GM13977 (cell line): ENCODE data around the gene ULK1.

Source experiments
- DNase-seq: peaks from one replicate; pipeline ENCODE4 v3.0.0; 2012; ENCODE audit warnings: low spot score
- in situ Hi-C: fragments of 300-500 bp; cut with MboI; formaldehyde crosslinking; loops from one replicate; pipeline ENCODE4 v1.12.0; 2022; ENCODE audit warnings: low sequenced_read_pairs, low pct_unique_long_range_greater_than_20kb, mixed read lengths, inconsistent platforms; ENCODE audit not compliant: unreplicated experiment
- TF ChIP-seq, protein P1 (sequence below): IDR thresholded peaks from 2 replicates; pipeline ENCODE4 v1.5.1; 2012; ENCODE audit warnings: mild to moderate bottlenecking, control low read depth; ENCODE audit not compliant: insufficient read depth; ENCODE audit errors: extremely low read depth, missing control alignments

Gene ULK1

DNA sequence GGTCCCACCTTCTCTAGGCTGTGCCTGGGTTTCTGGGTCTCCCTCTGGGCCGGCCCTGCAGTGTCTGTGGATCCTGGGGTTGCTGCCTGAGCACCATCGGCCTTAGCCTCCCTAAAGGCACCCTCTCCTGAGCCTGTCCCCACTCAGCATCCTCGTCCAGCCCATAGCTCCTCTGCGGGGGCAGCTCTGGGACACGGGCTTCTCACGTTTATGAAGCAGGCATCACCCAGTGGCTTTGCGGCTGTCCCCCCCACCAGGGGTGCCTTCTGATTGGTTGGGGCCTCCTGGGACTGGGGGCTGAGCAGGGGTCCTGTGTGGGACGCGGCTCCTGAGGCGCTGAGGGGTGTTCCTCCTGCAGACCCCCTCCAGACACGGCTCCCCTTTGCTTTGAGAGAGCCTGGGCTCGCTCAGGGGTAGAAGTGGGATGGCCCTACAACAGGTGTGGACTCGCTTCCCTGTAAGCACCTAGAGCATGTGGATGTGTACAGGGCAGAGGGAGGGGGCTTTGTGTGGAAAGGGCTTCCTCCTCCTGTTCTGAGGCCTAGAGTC is 10.7 kb downstream of the ULK1 start:
- in situ Hi-C loops, result no loop called here
- TF ChIP-seq, protein P1, sequence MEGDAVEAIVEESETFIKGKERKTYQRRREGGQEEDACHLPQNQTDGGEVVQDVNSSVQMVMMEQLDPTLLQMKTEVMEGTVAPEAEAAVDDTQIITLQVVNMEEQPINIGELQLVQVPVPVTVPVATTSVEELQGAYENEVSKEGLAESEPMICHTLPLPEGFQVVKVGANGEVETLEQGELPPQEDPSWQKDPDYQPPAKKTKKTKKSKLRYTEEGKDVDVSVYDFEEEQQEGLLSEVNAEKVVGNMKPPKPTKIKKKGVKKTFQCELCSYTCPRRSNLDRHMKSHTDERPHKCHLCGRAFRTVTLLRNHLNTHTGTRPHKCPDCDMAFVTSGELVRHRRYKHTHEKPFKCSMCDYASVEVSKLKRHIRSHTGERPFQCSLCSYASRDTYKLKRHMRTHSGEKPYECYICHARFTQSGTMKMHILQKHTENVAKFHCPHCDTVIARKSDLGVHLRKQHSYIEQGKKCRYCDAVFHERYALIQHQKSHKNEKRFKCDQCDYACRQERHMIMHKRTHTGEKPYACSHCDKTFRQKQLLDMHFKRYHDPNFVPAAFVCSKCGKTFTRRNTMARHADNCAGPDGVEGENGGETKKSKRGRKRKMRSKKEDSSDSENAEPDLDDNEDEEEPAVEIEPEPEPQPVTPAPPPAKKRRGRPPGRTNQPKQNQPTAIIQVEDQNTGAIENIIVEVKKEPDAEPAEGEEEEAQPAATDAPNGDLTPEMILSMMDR, result no peak

DNA sequence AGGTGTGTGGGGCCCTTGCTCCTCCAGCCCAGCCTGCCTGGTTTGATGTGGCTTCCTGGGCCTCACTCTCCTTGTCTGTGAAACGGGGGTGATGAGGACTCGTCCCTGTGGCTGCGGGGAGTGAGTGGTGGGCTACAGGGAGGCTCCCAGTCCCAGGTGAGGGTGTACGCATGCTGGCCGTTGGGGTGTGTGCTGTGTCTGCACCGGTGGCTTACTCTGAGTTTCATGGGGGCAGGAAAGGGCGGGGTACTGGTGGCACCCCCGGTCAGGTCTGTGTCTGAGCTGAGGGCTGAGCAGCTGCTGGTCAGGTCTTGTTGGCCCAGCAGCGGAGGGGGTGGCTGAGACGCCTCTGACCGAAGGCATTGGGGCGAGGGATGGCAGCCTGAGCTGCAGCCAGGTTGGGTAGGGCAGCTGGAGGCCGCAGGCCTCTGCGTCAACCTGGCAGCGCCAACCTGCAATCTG is 11.2 kb downstream of the ULK1 start:
- TF ChIP-seq, protein P1, result no peak
- in situ Hi-C loops, result no loop called here
- no peak for DNase-seq

More for the DNA sequence above, 10.7 kb downstream of the ULK1 start:
- no peak for DNase-seq

DNA sequence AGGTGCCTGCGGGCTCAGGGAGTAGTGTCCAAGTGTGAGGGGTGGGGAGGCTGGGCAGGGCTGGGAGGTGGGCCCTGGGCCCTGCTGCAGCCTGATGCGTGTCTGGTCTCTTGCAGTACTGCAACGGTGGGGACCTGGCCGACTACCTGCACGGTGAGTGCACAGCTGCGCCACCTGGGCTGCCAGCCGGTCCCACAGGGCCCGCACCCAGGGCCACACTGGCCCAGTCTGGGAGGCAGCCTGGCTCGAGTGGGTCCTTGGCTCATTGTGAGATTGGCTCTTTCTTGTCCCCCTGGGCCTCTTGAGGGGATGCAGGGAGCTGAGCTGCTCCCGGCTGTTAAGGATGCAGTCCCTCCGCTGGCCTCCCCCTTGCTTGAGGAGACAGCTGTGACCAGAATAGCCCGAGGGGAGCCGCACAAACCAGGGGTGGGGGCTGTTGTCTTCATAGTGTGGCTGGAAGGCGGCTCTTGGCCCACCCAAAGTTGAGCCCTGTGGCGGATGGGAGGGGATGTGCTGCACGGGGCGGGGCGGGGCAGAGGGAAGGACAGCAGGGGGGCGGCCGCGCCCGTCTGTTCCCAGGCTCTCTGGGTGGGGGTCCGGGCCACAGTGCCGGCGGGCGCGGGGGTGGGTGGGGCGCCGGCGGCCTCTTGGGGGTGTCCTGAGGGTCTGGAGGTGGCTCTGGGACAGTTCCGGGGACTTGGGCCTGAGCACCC is 13.1 kb downstream of the ULK1 start:
- in situ Hi-C loops, result no loop called here
- TF ChIP-seq, protein P1, result no peak
- no peak for DNase-seq

DNA sequence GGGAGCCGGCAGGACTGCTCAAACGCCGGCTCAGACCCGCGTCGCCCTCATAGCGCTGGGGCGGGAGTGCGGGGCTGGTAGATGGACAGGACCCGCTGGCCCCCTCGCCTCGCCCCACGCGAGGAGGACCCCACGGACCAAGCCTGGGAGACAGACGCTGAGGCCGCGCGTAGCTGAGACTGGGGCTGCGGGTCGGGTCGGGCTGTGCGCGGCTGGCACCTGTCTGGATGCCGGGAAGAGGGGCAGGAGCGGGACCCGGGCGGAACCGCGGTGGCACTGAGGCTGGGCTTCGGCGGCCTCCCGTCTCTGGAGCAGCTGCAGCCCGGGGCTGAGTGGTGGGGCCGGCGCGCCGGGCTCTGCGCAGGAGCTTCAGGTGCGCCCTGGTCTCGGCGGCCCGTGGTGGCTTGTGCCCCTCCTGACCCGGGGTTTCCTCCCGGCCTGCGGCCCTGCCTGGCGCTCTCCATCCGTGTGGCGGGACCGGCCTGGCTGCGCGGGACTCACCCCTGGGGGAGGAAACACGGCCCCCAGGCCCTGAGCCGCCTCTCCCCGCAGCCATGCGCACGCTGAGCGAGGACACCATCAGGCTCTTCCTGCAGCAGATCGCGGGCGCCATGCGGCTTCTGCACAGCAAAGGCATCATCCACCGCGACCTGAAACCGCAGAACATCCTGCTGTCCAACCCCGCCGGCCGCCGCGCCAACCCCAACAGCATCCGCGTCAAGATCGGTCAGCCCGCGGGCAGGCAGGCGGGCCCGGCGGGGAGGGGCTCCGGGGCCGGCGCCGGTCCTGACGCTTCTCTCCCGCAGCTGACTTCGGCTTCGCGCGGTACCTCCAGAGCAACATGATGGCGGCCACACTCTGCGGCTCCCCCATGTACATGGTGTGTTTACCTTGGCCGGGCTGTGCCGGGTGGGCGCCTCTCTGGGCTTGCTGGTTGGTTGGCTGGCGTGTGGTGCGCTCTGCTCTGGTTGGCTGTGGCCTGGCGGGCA is 14.0 kb downstream of the ULK1 start:
- in situ Hi-C loops, result no loop called here
- no peak for DNase-seq
- TF ChIP-seq, protein P1, result no peak

DNA sequence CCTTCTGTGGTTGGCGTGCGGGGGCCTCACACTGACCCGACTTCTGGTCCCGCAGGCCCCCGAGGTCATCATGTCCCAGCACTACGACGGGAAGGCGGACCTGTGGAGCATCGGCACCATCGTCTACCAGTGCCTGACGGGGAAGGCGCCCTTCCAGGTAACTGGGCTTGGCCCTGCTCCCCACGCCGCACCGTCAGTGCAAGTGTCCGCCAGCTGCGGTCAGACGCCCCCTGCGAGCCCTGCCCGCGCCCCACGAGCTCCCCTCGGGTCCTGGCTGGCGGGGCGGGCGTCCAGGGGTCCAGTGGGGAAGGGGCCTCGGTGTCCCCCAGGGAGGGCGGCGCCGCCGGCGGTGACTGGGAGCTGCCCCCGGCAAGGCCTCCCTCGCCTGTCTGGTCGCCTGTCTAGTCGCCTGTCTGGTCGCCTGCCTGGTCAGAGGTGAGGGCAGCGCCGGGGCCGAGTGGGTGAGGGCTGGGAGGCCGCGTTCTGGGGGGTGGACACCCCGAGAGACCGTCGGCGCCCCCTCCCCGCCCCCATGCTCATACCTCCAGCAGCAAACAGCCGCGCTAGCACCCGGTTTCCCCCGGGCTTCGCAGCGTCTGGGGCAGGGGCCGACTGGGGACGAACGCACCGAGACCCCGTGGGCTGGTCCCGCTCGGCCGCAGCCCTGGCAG is 14.8 kb downstream of the ULK1 start:
- in situ Hi-C loops, result no loop called here
- TF ChIP-seq, protein P1, result no peak
- DNase-seq, result no peak

DNA sequence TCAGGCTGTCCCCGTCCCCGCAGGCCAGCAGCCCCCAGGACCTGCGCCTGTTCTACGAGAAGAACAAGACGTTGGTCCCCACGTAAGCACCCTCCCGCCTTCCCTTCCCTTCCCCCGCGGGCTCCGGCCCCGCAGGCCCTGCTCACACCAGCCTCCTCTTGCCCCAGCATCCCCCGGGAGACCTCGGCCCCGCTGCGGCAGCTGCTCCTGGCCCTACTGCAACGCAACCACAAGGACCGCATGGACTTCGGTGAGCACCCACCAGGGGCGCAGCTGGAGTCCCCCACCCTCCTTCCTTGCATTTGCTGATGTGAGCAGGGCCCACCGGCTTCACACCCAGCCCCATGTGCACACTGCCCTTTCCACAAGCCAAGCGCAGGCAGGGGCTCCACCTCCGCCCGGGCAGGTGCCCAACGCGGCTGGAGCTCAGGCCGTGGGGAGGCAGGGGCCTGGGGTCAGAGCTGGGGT is 15.4 kb downstream of the ULK1 start:
- TF ChIP-seq, protein P1, result no peak
- no peak for DNase-seq
- in situ Hi-C loops, result no loop called here
